ENCODE results near the gene LHFPL3. TPM values are rescaled to one million over a fixed set of nuclear protein-coding genes. Genes with fewer than 3 reads are reported as not detected.
A peak's percentile ranks its signal among the peaks of the same experiment; 100 is the strongest.

LHFPL3 gene
- total and polyA plus RNA-seq, 9 of the 15 experiments (the other 6 are each of a cell fraction or from before 2014, with no cell fraction given): 0.21 to 0.52 TPM; not detected in 7

DNA sequence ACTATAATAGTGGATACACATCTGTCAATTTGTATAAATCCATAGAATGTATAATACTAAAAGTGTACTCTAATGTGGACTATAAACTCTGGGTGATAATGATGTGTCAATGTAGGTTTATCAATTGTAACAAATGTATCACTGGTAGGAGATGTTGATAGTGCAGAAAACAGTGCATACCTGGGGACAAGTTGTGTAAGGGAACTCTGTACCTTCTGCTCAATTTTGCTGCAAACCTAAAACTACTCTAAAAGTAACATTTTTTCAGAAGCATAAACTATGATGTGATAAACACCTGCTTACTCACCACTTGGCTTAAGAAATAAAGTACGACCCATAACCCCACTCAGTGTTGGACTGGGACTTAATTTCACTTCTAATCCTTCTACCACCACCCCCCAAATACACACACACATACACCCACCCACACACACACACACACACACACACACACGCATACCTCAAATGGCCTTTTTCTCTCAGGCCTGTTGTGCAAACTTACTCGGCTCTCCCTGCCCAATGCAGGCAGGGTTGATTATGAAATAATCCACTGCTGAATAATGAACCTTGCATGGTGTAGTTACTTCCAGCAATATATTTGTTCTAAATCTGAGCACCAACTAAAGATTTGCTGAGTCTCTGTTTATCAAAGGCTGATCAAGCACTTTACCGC, 531.5 kb downstream of the LHFPL3 start:
- 11% methylated on average over 4 of the region's 4 CpGs for WGBS (ENCODE audit: insufficient coverage, low coverage, missing lambda C conversion rate)
- H3K9me3 ChIP-seq (replicated peaks; ENCODE audit: control insufficient read depth, insufficient read depth, low read depth, low read length): 0 out of 2 replicates have a peak, but pooled peaks cover 3% of the 10 kb centered on the region
- no peak overlapping the region for H3K4me3 ChIP-seq
- no peak overlapping the region for H3K4me2 ChIP-seq (ENCODE audit: insufficient read depth, low read length)
- DNase-seq (ENCODE audit: extremely low read depth in 1 of 4, low spot score in 3 of 4): no peak
- H3K79me2 ChIP-seq (ENCODE audit: control insufficient read depth, insufficient read depth, low read length): no peaks in the 10 kb centered on the region
- no peaks in the 10 kb centered on the region for H3K36me3 ChIP-seq (ENCODE audit: control insufficient read depth, insufficient read depth, low read length)
- no peak for FAIRE-seq
- H2AFZ ChIP-seq (ENCODE audit: low read depth, low read length): no peak overlapping the region
- H3K9me1 ChIP-seq (ENCODE audit: control insufficient read depth, insufficient read depth, low read length): no peaks in the 10 kb centered on the region
- H3K4me1 ChIP-seq (replicated peaks in 1 of 2; ENCODE audit: control insufficient read depth in 2 of 2, insufficient read depth in 2 of 2, low read length in 2 of 2): no peaks in the 10 kb centered on the region
- peaks cover 0 to 18% of the 10 kb centered on the region in 2 experiments; a peak in 4 of 5 replicates for H3K27me3 ChIP-seq (ENCODE audit: control insufficient read depth in 2 of 2, insufficient read depth in 2 of 2, low read length in 2 of 2)
- H4K20me1 ChIP-seq (replicated peaks; ENCODE audit: control insufficient read depth, insufficient read depth, low read length): no peaks in the 10 kb centered on the region
- intact Hi-C loops (cut with micrococcal nuclease) (no loop called here), in situ Hi-C loops (cut with MboI) (no loop called here)
- no peak for ATAC-seq
- BruUV-seq (replicated peaks): no TSS peak
- TF ChIP-seq ZNF316 (IDR thresholded peaks at IDR 0.05) (peak; percentile 45), ZNF699 (CRISPR knock-in tag; IDR thresholded peaks at IDR 0.05; ENCODE audit: insufficient replicate concordance) (no peak), ZNF75A (CRISPR knock-in tag; IDR thresholded peaks at IDR 0.05) (no peak), EGR1 (conservative IDR thresholded peaks at IDR 0.05) (peak; percentile 39), C11orf30 (IDR thresholded peaks at IDR 0.05; ENCODE audit: low read depth) (peak; percentile 17; the same call in 1 of the 2 replicates), MAFF (IDR thresholded peaks at IDR 0.05; ENCODE audit: low read length) (no peak)
- no peak overlapping the region for H3K27ac ChIP-seq (ENCODE audit: extremely low read depth, low read depth, low read length)
- POLR2A ChIA-PET: no interaction called here
- CTCF ChIA-PET (ENCODE audit: low intra/inter-chr PET ratio): no interaction called here
- H3K9ac ChIP-seq (ENCODE audit: insufficient read depth in 1 of 2, low read depth in 2 of 2, low read length in 2 of 2): no peak overlapping the region

Measured in K562 (cell line).